Fibroblast of pulmonary artery (primary cell): ENCODE results near the gene PDE11A.

Experiments
- DNase-seq: peaks from one replicate; pipeline ENCODE4 v3.0.0-alpha.2; 2010; ENCODE audit warnings: low read depth
- H3K4me3 ChIP-seq: replicated peaks from 2 replicates; pipeline ENCODE4 v1.5.1; 2011; ENCODE audit warnings: low read depth, mild to moderate bottlenecking, control low read depth, low read length, moderate library complexity
- CTCF ChIP-seq: IDR thresholded peaks from 2 replicates; pipeline ENCODE4 v1.5.1; 2011; ENCODE audit warnings: mild to moderate bottlenecking, control low read depth, low read length, inconsistent platforms; ENCODE audit errors: missing control alignments

PDE11A gene

GRCh38 chr2:177662895-177663294 is 409.7 kb downstream of the PDE11A start:
- TF ChIP-seq CTCF, result no peak
- no peak for DNase-seq
- H3K4me3 ChIP-seq, result no peak overlapping the region

- H3K4me3 ChIP-seq, result no peak overlapping the region
- TF ChIP-seq CTCF, result no peak
- no peak for DNase-seq
Observed at GRCh38 chr2:177660742-177661141, 411.8 kb downstream of the PDE11A start.

- no peak for TF ChIP-seq CTCF
- H3K4me3 ChIP-seq, result no peak overlapping the region
- DNase-seq, result no peak
Observed at GRCh38 chr2:177658309-177658708, 414.3 kb downstream of the PDE11A start.

GRCh38 chr2:177651833-177652232 is 420.7 kb downstream of the PDE11A start:
- TF ChIP-seq CTCF, result no peak
- no peak for DNase-seq
- no peak overlapping the region for H3K4me3 ChIP-seq

GRCh38 chr2:177649568-177650518 is 422.7 kb downstream of the PDE11A start:
- DNase-seq, result no peak
- no peak overlapping the region for H3K4me3 ChIP-seq
- no peak for TF ChIP-seq CTCF

GRCh38 chr2:177646791-177647190 is 425.8 kb downstream of the PDE11A start:
- TF ChIP-seq CTCF, result no peak
- H3K4me3 ChIP-seq, result no peak overlapping the region
- DNase-seq, result no peak

- no peak for TF ChIP-seq CTCF
- no peak overlapping the region for H3K4me3 ChIP-seq
- no peak for DNase-seq
Observed at GRCh38 chr2:177646241-177646640, 426.3 kb downstream of the PDE11A start.
